SK-N-SH treated with all-trans-retinoic acid at 6 μM for 48 hours (cell line): ENCODE measurements around the gene PTPRN2.

Experiments
- CSDC2 ChIP-seq: fragments of 250-450 bp; sonication (Bioruptor Pico); IDR thresholded peaks from 2 replicates; pipeline ENCODE4 v1.5.0; 2020; ENCODE audit warnings: mild to moderate bottlenecking, moderate library complexity
- ISL1 ChIP-seq: fragments of 250-450 bp; sonication (Bioruptor Pico); IDR thresholded peaks from 2 replicates; pipeline ENCODE4 v2.1.2; 2022; ENCODE audit warnings: mild to moderate bottlenecking, moderate library complexity
- PATZ1 ChIP-seq: fragments of 250-450 bp; sonication (Bioruptor Pico); IDR thresholded peaks from 2 replicates; pipeline ENCODE4 v1.8.0; 2020; ENCODE audit warnings: mild to moderate bottlenecking, moderate library complexity, borderline replicate concordance
- RARB ChIP-seq: fragments of 250-450 bp; sonication (Bioruptor Pico); IDR thresholded peaks from 2 replicates; pipeline ENCODE4 v1.8.0; 2021; ENCODE audit warnings: mild to moderate bottlenecking, moderate library complexity
- ZFP3 ChIP-seq: fragments of 250-450 bp; sonication (Bioruptor Pico); IDR thresholded peaks from 2 replicates; pipeline ENCODE4 v1.5.0; 2020; ENCODE audit warnings: mild to moderate bottlenecking, moderate library complexity

- TF ChIP-seq ZFP3 (CRISPR knock-in tag) (no peak), ISL1 (CRISPR knock-in tag) (no peak), RARB (CRISPR knock-in tag) (no peak), CSDC2 (CRISPR knock-in tag) (no peak), PATZ1 (CRISPR knock-in tag) (no peak)
Observed at GRCh38 chr7:158422887-158423560, 164.6 kb downstream of the PTPRN2 start.
